Measurements from ENCODE around the gene MAT1A. TPM values are rescaled to one million over a fixed set of nuclear protein-coding genes. Genes with fewer than 3 reads are reported as not detected.

MAT1A gene
- total RNA-seq, 1 donor from 2014 or later = not detected

GRCh38 chr10:80283119-80283518 lies 6.3 kb downstream of the MAT1A start:
- DNase-seq (ENCODE audit: extremely low read depth, low read depth, low spot score) = no peak

DNA sequence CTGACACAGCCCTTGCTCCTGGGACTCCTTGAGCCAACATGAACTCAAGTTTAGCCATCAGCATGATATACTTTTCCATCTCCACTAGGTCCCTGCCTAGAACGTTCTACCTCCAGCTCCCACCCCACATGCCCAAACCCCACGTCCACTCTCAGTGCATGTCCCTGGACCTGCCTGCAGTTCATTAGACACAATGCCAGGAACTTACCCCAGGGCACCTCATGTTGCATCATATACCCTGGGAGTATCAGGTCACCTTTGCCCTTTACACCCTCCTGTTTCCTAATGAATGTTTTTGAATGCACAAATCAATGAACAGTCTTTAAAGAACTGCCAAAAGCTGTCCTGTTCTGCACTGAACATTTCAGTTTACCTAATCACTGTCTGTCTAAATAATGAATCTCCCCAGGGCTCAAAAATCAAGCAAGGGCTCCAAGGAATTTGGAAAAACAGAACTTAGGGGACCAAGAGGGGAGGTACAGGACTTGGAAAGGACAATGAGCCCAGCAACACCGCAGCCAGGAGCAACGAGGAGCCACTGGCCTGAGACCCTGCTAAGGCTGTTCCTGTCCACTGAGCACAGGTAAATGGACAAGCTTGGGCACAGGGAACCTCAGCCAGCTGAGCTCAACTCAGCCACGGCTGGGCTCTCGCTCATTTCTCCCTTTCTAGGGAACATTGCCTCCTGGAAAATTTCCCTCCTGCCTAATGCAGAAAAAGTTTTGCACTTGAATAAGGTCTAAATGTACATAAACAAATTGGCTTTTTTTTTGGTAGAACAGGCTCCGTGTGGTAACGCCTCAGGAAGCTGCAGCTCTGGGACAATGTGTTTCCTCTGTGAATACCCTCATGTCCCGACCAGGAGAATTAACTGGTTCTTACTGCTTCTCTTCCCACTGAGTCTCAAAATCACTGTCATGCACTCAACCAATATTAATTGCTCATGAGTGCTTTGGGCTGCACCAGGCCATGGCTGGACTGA lies 7.4 kb downstream of the MAT1A start:
- no peak for DNase-seq (ENCODE audit: extremely low read depth, low read depth, low spot score)

DNA sequence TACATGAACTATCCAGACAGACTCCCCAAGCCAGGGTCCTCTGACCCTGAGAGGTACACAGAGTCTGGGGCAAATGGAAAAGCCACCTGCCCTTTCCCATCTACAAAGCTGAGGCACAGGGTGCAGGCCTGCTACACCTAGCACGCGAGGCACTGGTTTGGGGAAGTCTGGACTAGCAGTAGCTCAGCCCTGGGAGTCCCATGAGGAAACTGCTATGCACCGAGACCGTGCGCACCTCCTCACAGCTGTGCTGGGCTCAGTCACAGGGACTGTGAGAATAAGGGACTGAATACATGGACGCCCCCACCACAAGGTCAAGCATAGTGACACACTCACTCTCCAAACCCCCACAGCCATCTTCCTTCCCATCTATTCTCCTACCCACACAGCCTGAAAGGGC lies 8.2 kb downstream of the MAT1A start:
- DNase-seq (ENCODE audit: extremely low read depth, low read depth, low spot score) = no peak

GRCh38 chr10:80280071-80280800 lies 9.2 kb downstream of the MAT1A start:
- no peak for DNase-seq (ENCODE audit: extremely low read depth, low read depth, low spot score)

DNA sequence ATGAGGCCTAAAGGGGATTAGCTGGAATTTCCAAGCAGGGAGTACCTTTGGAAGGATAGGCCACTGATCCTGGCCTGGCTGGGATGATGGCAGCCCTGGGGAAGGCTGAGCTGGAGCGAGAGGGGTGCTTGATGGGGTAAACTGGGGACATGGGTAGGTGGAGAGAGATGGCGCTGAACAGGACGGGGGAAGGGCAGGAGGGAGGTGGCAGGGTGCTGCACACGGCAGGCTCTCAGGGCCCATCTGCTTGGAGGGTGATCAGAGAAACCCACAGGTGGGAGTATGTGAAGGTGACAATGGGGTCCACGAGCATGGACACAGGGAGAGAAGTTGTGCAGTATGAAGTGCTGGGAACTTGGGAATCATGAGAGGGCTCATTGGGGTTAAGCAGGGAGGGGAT lies 10.3 kb downstream of the MAT1A start:
- no peak for DNase-seq (ENCODE audit: extremely low read depth, low read depth, low spot score)

- no peak for DNase-seq (ENCODE audit: extremely low read depth, low read depth, low spot score)
These were observed 11.0 kb downstream of the MAT1A start for GRCh38 chr10:80278480-80278879.

DNA sequence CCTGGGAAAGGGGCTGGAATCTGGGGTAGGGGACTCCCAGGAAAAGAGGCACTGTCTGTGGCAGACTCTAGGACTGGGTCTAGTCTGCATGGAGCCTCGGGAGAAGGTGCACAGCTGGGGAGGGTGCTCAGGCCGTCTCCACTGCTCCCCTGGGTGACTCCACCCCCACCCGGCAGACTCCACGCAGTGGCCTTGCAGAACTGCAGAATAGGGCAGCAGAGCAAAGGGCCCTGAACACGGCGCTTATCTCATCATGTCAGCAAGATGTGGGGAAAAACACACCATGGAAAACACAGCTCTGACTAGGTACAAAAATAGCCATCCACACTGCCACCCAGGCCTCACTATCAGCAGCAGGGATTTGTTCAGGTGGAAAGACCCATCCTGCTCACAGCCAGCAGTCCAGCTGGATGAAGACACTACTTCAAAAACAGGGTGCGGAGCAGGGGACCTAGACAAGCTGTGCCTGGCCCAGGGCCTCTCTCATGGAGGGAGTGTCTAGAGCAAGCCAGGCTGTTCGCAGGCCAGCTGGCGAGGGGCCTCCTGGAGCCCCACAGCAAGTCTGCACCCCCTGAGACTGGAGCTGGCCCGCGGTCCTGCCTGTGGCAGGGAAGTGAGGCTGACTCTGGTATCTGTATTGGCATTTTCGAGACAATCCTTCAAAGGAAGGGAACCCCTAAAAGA lies 11.7 kb downstream of the MAT1A start:
- no peak for DNase-seq (ENCODE audit: extremely low read depth, low read depth, low spot score)

GRCh38 chr10:80277016-80277415 lies 12.4 kb downstream of the MAT1A start:
- DNase-seq (ENCODE audit: extremely low read depth, low read depth, low spot score) = no peak

DNA sequence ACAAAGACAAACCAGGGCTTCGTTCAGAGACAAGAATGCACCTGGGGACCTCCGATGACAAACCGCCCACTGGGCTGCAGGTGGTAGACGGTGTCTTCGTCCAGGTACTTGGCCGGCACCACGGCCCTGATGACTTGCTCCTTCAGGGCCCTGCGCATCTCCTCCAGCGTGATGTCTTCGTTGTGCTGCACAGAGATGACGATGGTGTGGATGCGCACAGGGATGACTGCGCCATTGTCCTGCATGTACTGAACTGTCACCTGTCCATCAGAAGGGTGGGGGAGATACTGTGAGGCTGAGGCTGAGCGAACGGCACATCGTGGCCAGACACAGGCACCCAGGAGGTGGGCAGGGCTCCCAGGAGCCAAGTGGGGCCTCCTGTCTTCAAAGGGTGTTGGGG lies 13.1 kb downstream of the MAT1A start:
- no peak for DNase-seq (ENCODE audit: extremely low read depth, low read depth, low spot score)

- no peak for DNase-seq (ENCODE audit: extremely low read depth, low read depth, low spot score)
These were observed 13.7 kb downstream of the MAT1A start for GRCh38 chr10:80275756-80276155.

DNA sequence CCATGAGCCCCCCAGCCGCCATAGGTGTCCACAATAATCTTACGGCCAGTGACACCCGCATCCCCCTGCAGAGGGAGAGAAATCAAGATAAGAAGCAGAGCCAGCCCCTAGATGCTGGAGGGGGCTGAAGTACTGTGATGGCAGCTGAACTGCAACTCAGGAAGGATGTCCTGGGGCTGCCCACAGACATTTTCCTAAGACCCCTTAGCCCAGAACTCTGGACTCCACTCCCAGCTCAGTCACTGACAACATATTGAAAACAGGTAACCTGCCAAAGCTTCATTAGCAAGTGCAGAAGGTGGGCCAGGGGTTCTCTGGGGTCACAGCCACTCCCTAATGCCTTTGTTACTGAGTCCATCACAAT lies 14.3 kb downstream of the MAT1A start:
- no peak for DNase-seq (ENCODE audit: extremely low read depth, low read depth, low spot score)

- no peak for DNase-seq (ENCODE audit: extremely low read depth, low read depth, low spot score)
These were observed 14.9 kb downstream of the MAT1A start for GRCh38 chr10:80274396-80275134.

GRCh38 chr10:80273523-80274170 lies 15.8 kb downstream of the MAT1A start:
- DNase-seq (ENCODE audit: extremely low read depth, low read depth, low spot score) = no peak

GRCh38 chr10:80272793-80273522 lies 16.5 kb downstream of the MAT1A start:
- no peak for DNase-seq (ENCODE audit: extremely low read depth, low read depth, low spot score)

- no peak for DNase-seq (ENCODE audit: extremely low read depth, low read depth, low spot score)
These were observed 18.0 kb downstream of the MAT1A start for GRCh38 chr10:80271416-80271815.

DNA sequence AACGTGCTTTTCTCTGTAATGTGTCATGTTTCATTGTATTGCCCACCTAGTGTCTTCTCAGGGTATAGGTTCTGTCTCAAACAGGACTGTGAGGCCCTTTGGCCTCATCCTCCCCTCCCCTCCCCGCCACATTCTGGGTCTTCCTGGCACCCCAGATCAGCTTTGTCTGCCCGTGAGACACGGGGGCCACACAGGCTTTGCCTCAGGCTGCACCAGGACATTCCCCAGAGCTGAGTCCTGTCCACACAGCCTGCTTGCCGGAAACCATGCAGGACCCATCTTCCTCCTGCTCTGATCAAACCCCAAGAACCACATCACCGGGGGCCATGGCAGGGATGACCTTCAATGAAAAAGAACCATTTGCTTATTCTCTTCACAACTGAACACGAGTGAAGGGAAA lies 18.6 kb downstream of the MAT1A start:
- no peak for DNase-seq (ENCODE audit: extremely low read depth, low read depth, low spot score)

- no peak for DNase-seq (ENCODE audit: extremely low read depth, low read depth, low spot score)
These were observed 20.4 kb downstream of the MAT1A start for GRCh38 chr10:80268938-80269588.

DNA sequence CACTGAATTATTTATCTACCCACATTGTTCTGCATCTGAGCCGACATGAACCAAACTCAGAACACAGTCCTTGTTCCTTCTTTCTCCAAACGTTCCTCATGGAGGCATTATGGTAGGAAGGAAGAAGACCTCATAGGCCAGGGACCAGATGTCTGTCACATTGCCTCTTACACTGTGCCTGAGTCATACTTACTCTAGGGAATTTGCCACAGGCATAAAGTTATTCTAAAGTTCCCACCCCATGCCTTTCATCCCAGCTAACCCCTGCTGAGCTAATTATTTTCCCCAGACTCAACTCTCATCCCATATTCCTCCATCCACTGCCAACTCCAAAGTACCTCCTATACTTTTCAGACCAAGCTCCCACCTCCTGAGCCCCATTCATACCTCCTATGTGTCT lies 21.2 kb downstream of the MAT1A start:
- no peak for DNase-seq (ENCODE audit: extremely low read depth, low read depth, low spot score)

DNA sequence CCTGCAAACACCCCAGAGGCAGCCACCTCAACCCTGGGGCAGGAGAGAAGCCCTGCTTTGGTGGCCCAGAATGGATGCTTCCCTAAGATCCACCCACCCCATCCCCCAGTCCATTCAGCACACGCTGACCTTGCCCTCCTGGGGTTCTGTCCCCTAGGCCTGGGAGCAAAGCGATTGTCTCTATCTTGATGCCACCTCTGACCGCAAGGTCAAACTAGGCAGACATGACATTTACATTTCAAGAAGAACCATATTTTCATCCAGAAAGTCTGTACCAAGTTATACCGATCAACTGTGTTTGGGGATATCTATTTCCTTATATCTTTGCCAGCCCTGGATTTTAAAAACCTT lies 23.0 kb downstream of the MAT1A start:
- DNase-seq (ENCODE audit: extremely low read depth, low read depth, low spot score) = no peak
